Panc1 (cell line): ENCODE data around the gene CCDC175.

Experiments
- CTCF ChIP-seq: fragments of 450-650 bp; IDR thresholded peaks from 2 replicates; pipeline ENCODE4 v1.5.1; 2017; ENCODE audit warnings: mild to moderate bottlenecking
- REST ChIP-seq, 2 experiments: IDR thresholded peaks; 2 replicates each; pipeline ENCODE4 v1.6.1; 2011 to 2012; ENCODE audit warnings: low read depth in 2 of 2, control low read depth in 1 of 2, low read length in 1 of 2, mild to moderate bottlenecking in 1 of 2, moderate library complexity in 1 of 2; ENCODE audit not compliant: insufficient read depth in 1 of 2
- SIN3A ChIP-seq: IDR thresholded peaks from 2 replicates; pipeline ENCODE4 v1.6.1; 2012; ENCODE audit warnings: low read depth, mild to moderate bottlenecking, low read length, moderate library complexity, borderline replicate concordance; ENCODE audit not compliant: insufficient read depth

GRCh38 chr14:59532419-59532818, 44.2 kb downstream of the CCDC175 start:
- TF ChIP-seq CTCF (no peak), REST (IDR thresholded peaks at IDR 0.05; ENCODE audit: insufficient read depth in 1 of 2, low read depth in 2 of 2, low read length in 1 of 2) (no peak), SIN3A (no peak)
